Measurements from ENCODE around the gene MTHFD2L. TPM values are rescaled to one million over a fixed set of nuclear protein-coding genes. Genes with fewer than 3 reads are reported as not detected.

MTHFD2L gene
- total RNA-seq, 1 experiment from 2014 or later: 24.1 TPM

DNA sequence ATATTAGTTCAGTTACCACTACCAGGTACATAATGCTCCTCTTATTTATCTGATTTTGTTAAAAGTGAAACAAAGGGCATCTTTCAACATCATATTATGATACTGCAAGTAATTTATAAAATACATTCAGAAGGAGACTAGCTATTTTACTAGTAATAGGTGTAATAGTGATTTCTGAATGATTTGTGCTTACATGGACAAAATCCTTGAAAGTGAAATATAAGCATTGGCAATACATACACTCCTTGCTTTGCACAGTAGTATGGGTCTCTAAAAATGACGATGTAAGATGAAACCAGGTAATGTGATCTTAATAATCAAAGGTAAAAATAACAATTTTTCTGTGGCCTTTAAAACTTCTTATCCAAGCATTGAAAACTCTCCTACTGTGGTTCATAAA is 17.5 kb downstream of the MTHFD2L start:
- H3K9me3 Mint-ChIP-seq (ENCODE audit: low read depth, unreplicated experiment): no peaks in the 10 kb centered on the region
- CTCF ChIA-PET: no interaction called here
- DNase-seq: no peak
- no peaks in the 10 kb centered on the region for H3K36me3 Mint-ChIP-seq (ENCODE audit: insufficient read depth, unreplicated experiment)
- H3K4me3 Mint-ChIP-seq (ENCODE audit: low read depth, unreplicated experiment): no peak overlapping the region
- no peak overlapping the region for H3K27ac Mint-ChIP-seq (ENCODE audit: unreplicated experiment)
- intact Hi-C loops (cut with micrococcal nuclease; ENCODE audit: unreplicated experiment): no loop called here
- H3K4me1 Mint-ChIP-seq (ENCODE audit: low read depth, unreplicated experiment): no peaks in the 10 kb centered on the region
- H3K27me3 Mint-ChIP-seq (ENCODE audit: unreplicated experiment): no peaks in the 10 kb centered on the region
- BruUV-seq (replicated peaks): no TSS peak
- TF ChIP-seq, protein P1, sequence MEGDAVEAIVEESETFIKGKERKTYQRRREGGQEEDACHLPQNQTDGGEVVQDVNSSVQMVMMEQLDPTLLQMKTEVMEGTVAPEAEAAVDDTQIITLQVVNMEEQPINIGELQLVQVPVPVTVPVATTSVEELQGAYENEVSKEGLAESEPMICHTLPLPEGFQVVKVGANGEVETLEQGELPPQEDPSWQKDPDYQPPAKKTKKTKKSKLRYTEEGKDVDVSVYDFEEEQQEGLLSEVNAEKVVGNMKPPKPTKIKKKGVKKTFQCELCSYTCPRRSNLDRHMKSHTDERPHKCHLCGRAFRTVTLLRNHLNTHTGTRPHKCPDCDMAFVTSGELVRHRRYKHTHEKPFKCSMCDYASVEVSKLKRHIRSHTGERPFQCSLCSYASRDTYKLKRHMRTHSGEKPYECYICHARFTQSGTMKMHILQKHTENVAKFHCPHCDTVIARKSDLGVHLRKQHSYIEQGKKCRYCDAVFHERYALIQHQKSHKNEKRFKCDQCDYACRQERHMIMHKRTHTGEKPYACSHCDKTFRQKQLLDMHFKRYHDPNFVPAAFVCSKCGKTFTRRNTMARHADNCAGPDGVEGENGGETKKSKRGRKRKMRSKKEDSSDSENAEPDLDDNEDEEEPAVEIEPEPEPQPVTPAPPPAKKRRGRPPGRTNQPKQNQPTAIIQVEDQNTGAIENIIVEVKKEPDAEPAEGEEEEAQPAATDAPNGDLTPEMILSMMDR (IDR thresholded peaks at IDR 0.05; ENCODE audit: unreplicated experiment): no peak

- H3K4me1 Mint-ChIP-seq (ENCODE audit: low read depth, unreplicated experiment): no peaks in the 10 kb centered on the region
- intact Hi-C loops (cut with micrococcal nuclease; ENCODE audit: unreplicated experiment): no loop called here
- H3K27ac Mint-ChIP-seq (ENCODE audit: unreplicated experiment): no peak overlapping the region
- H3K9me3 Mint-ChIP-seq (ENCODE audit: low read depth, unreplicated experiment): no peaks in the 10 kb centered on the region
- no peak for DNase-seq
- no peaks in the 10 kb centered on the region for H3K27me3 Mint-ChIP-seq (ENCODE audit: unreplicated experiment)
- BruUV-seq (replicated peaks): no TSS peak
- CTCF ChIA-PET: no interaction called here
- H3K36me3 Mint-ChIP-seq (ENCODE audit: insufficient read depth, unreplicated experiment): no peaks in the 10 kb centered on the region
- TF ChIP-seq, protein P1 (IDR thresholded peaks at IDR 0.05; ENCODE audit: unreplicated experiment): no peak
- no peak overlapping the region for H3K4me3 Mint-ChIP-seq (ENCODE audit: low read depth, unreplicated experiment)
These were observed 20.9 kb downstream of the MTHFD2L start for GRCh38 chr4:74178798-74179197.

DNA sequence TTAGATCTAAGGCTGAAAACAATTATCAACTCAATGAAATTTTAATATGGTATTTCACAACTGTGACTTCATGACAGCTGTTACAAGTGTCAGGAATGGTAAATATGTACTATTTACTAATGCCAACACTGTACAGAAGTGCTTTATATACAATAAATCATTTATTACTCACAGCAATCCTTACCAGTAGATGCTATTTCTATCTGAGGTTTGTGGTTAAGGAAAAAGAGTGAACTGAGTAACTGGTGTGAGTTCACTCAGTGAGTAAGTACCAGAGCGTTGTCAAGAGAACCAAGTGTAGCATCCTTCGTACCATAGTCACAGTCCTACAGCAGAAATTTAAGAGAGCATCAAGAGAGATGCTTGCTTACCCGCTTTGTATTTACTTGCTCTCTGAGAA is 23.3 kb downstream of the MTHFD2L start:
- no peak for DNase-seq
- no peak overlapping the region for H3K4me3 Mint-ChIP-seq (ENCODE audit: low read depth, unreplicated experiment)
- CTCF ChIA-PET: no interaction called here
- TF ChIP-seq, protein P1 (IDR thresholded peaks at IDR 0.05; ENCODE audit: unreplicated experiment): no peak
- no TSS peak for BruUV-seq (replicated peaks)
- no peaks in the 10 kb centered on the region for H3K9me3 Mint-ChIP-seq (ENCODE audit: low read depth, unreplicated experiment)
- H3K36me3 Mint-ChIP-seq (ENCODE audit: insufficient read depth, unreplicated experiment): no peaks in the 10 kb centered on the region
- H3K4me1 Mint-ChIP-seq (ENCODE audit: low read depth, unreplicated experiment): no peaks in the 10 kb centered on the region
- no peaks in the 10 kb centered on the region for H3K27me3 Mint-ChIP-seq (ENCODE audit: unreplicated experiment)
- intact Hi-C loops (cut with micrococcal nuclease; ENCODE audit: unreplicated experiment): no loop called here
- H3K27ac Mint-ChIP-seq (ENCODE audit: unreplicated experiment): no peak overlapping the region

DNA sequence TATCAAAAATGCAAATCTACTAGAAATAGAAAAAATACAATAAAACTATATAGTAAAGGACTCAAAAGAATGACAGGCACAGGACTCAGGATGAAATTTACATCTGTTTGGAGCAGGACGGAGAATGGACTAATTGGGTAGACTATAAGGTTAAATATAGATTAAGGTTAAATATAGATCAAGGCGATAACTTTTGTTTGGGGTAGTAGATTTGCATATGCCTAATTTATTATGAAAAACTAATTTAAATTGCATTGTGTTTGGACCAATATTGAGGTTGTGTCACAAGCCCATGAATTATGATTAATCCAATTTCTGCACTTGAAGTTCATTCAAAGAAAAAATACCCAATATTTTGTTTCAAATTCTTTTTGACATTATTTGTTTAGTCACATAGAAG is 31.0 kb downstream of the MTHFD2L start:
- no peaks in the 10 kb centered on the region for H3K36me3 Mint-ChIP-seq (ENCODE audit: insufficient read depth, unreplicated experiment)
- CTCF ChIA-PET: interaction anchor here (0.7 to 1.5 kb wide), 8 partner anchors 40 to 686 kb away, joined by 3 to 7 read pairs (median 4); no protein-coding TSS in a partner anchor
- intact Hi-C loops (cut with micrococcal nuclease; ENCODE audit: unreplicated experiment): loop anchor here (1.0 to 2.0 kb wide), 3 partner anchors 40 to 486 kb away; no protein-coding TSS in a partner anchor
- no peaks in the 10 kb centered on the region for H3K9me3 Mint-ChIP-seq (ENCODE audit: low read depth, unreplicated experiment)
- TF ChIP-seq, protein P1 (IDR thresholded peaks at IDR 0.05; ENCODE audit: unreplicated experiment): no peak
- BruUV-seq (replicated peaks): no TSS peak
- no peaks in the 10 kb centered on the region for H3K4me1 Mint-ChIP-seq (ENCODE audit: low read depth, unreplicated experiment)
- H3K4me3 Mint-ChIP-seq (ENCODE audit: low read depth, unreplicated experiment): no peak overlapping the region
- no peak overlapping the region for H3K27ac Mint-ChIP-seq (ENCODE audit: unreplicated experiment)
- DNase-seq: no peak
- H3K27me3 Mint-ChIP-seq (ENCODE audit: unreplicated experiment): no peaks in the 10 kb centered on the region

All from Calu3 (cell line).